Activated CD8-positive, alpha-beta memory T cell treated with anti-CD3 and anti-CD28 coated beads, Interleukin-2, amount 50 U/mL, for 24 hours (primary cell): ENCODE results near the gene TMSB4X.
"Not testable (repeated sequence)": the region's sequence is repeated elsewhere in the genome, so short reads cannot be mapped to it uniquely, and the experiment has no call there.

Source experiments
- DNase-seq: peaks from one replicate; pipeline ENCODE4 v3.0.0-alpha.2; 2020; ENCODE audit errors: extremely low read depth

The TMSB4X gene

GRCh38 chrX:12996934-12997435 is 22.1 kb downstream of the TMSB4X start:
- DNase-seq: no peak

GRCh38 chrX:12997906-12998687 is 23.2 kb downstream of the TMSB4X start:
- no peak for DNase-seq

GRCh38 chrX:12999422-12999821 is 24.5 kb downstream of the TMSB4X start:
- no peak for DNase-seq

- DNase-seq: no peak
Measured at GRCh38 chrX:13000301-13000811, 25.4 kb downstream of the TMSB4X start.

GRCh38 chrX:13001097-13001496 is 26.2 kb downstream of the TMSB4X start:
- DNase-seq: no peak

GRCh38 chrX:13001961-13002671 is 27.2 kb downstream of the TMSB4X start:
- DNase-seq: no peak

GRCh38 chrX:13005661-13006473 is 31.0 kb downstream of the TMSB4X start:
- no peak for DNase-seq

GRCh38 chrX:13007519-13008188 is 32.7 kb downstream of the TMSB4X start:
- DNase-seq: no peak

- no peak for DNase-seq
Measured at GRCh38 chrX:13008189-13008533, 33.3 kb downstream of the TMSB4X start.

- no peak for DNase-seq
Measured at GRCh38 chrX:13008851-13009250, 33.9 kb downstream of the TMSB4X start.

- DNase-seq: no peak
Measured at GRCh38 chrX:13009273-13009672, 34.4 kb downstream of the TMSB4X start.

- DNase-seq: no peak
Measured at GRCh38 chrX:13009844-13010243, 34.9 kb downstream of the TMSB4X start.

- DNase-seq: no peak
Measured at GRCh38 chrX:13010546-13010945, 35.6 kb downstream of the TMSB4X start.

GRCh38 chrX:13013363-13014110 is 38.6 kb downstream of the TMSB4X start:
- no peak for DNase-seq

GRCh38 chrX:13014111-13015096 is 39.5 kb downstream of the TMSB4X start:
- no peak for DNase-seq

GRCh38 chrX:13015536-13016236 is 40.8 kb downstream of the TMSB4X start:
- no peak for DNase-seq

- DNase-seq: not testable (repeated sequence)
Measured at GRCh38 chrX:13016731-13017130, 41.8 kb downstream of the TMSB4X start.

- DNase-seq: no peak
Measured at GRCh38 chrX:13022926-13023325, 48.0 kb downstream of the TMSB4X start.

- no peak for DNase-seq
Measured at GRCh38 chrX:13023567-13023966, 48.7 kb downstream of the TMSB4X start.
